ENCODE results near the gene NUBP2. TPM values are rescaled to one million over a fixed set of nuclear protein-coding genes. Genes with fewer than 3 reads are reported as not detected.

NUBP2 gene
- total and polyA plus RNA-seq, 2 donors (not counting 1 experiment from before 2014, with no cell fraction given) = 13.5 to 43.6 TPM

DNA sequence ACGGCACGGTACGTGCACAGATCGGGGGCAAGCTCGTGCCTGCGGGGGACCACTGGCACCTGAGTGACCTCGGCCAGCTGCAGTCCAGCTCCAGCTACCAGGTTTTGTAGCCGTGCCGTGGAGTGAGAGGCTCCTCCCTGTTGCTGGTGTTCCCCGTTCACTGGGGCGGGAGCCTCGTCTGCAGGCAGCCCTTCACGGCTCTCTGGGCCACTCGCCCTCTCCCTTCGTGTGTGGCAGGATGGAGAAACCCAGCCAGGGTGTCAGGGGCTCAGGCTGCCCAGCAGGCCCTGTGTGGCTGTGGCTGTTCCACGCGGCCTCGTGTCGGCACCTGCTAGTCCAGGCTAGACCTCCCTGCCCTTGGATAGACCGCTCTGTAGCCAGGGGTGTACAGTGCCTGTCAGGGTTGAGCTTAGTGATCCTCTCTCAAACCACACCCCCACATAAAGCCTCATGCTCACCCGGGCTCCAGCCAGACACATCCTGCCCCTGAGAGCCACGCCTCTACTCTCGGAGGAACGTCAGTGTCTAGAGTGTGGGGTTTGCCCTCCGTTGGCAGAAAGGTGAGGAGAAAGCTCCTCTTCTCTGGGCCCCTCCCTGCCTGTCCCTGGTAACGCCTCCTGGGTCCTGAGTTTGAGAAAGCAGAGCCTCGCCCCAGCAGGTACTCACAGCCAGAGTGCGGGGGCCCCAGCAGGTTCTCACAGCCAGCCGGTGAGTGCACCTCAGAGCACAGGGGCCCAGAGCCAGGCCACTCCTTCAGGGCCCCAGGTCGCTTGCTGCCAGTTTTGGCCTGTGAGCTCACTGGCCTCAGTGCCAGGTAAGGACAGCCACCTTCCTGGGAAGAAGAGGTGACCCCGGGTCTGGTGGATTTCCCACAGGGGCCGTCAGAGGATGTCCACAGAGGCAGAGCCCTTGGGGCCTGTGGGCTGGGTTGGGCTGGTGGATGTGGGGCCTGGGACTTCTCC is 39.1 kb upstream of the NUBP2 start:
- H2AFZ ChIP-seq (ENCODE audit: low read length) = no peak overlapping the region
- H3K9me3 ChIP-seq (ENCODE audit: control insufficient read depth, insufficient read depth, low read depth, low read length) = peaks cover 2% of the 10 kb centered on the region
- DNase-seq (ENCODE audit: low read depth in 2 of 2) = no peak
- no peak overlapping the region for H3K4me3 ChIP-seq (replicated peaks in 1 of 4; ENCODE audit: control extremely low read depth in 1 of 4, insufficient read depth in 1 of 4, low read depth in 3 of 4, low read length in 4 of 4)
- no peaks in the 10 kb centered on the region for H3K4me1 ChIP-seq (ENCODE audit: control insufficient read depth, extremely low read depth, insufficient read depth, low read length)
- H4K20me1 ChIP-seq (ENCODE audit: control insufficient read depth, extremely low read depth, insufficient read depth, low read length) = no peaks in the 10 kb centered on the region
- peaks cover 17% of the 10 kb centered on the region for H3K36me3 ChIP-seq (ENCODE audit: control insufficient read depth, insufficient read depth, low read length)
- no peaks in the 10 kb centered on the region for H3K27me3 ChIP-seq (ENCODE audit: control insufficient read depth, insufficient read depth, low read length)
- H3K9ac ChIP-seq (ENCODE audit: insufficient read depth, low read length) = no peak overlapping the region
- no peak overlapping the region for H3K27ac ChIP-seq (ENCODE audit: insufficient read depth, low read length)
- TF ChIP-seq EZH2 (IDR thresholded peaks at IDR 0.05; ENCODE audit: low read length, missing control alignments) = no peak
- TF ChIP-seq, protein P1, sequence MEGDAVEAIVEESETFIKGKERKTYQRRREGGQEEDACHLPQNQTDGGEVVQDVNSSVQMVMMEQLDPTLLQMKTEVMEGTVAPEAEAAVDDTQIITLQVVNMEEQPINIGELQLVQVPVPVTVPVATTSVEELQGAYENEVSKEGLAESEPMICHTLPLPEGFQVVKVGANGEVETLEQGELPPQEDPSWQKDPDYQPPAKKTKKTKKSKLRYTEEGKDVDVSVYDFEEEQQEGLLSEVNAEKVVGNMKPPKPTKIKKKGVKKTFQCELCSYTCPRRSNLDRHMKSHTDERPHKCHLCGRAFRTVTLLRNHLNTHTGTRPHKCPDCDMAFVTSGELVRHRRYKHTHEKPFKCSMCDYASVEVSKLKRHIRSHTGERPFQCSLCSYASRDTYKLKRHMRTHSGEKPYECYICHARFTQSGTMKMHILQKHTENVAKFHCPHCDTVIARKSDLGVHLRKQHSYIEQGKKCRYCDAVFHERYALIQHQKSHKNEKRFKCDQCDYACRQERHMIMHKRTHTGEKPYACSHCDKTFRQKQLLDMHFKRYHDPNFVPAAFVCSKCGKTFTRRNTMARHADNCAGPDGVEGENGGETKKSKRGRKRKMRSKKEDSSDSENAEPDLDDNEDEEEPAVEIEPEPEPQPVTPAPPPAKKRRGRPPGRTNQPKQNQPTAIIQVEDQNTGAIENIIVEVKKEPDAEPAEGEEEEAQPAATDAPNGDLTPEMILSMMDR (conservative IDR thresholded peaks at IDR 0.05 in 1 of 2, IDR thresholded peaks at IDR 0.05 in 1 of 2; ENCODE audit: low read depth in 1 of 2, low read length in 2 of 2) = no peak
- no peak overlapping the region for H3K4me2 ChIP-seq (ENCODE audit: extremely low read depth, insufficient read depth, low read length)
- no peaks in the 10 kb centered on the region for H3K79me2 ChIP-seq (ENCODE audit: control insufficient read depth, insufficient read depth, low read length)

- TF ChIP-seq EZH2 (IDR thresholded peaks at IDR 0.05; ENCODE audit: low read length, missing control alignments) = no peak
- TF ChIP-seq, protein P1 (conservative IDR thresholded peaks at IDR 0.05 in 1 of 2, IDR thresholded peaks at IDR 0.05 in 1 of 2; ENCODE audit: low read depth in 1 of 2, low read length in 2 of 2) = no peak
These were observed 38.4 kb upstream of the NUBP2 start for GRCh38 chr16:1744338-1744840.

DNA sequence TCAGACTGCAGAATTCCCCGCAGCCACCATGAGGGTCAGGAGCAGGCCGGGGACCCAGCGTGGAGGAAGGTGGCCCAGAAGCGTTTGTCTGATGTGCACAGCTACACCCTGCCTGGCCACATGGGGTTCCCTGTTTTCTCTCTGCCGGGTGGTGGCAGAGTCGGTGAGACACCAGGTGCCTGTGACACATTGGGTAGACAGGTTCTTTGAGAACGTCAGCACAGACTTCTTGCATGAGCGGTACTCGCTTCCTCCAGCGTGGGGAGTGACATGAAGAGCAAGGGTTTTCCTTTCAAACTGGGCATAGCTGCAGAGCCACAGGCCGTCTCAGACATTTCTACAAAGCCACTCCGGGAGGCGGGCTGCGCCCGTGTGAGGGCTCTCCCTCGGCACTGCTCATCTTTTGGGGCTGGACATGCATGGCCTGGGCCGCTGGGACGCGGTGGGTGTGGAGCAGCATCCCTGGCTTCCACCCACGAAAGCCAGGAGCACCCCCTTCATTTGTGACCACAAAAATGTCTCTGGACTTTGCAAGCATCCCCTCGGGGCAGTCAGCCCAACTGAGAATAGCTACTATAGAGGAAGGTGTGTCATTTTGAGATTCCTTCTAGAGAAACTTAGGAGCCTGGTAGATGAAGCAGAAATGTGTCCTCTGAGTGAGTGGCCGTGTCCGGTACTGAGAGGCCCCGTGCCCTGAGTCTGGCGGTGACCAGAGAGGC is 37.4 kb upstream of the NUBP2 start:
- Histone ChIP-seq H3K4me3 (replicated peaks in 1 of 4; ENCODE audit: control extremely low read depth in 1 of 4, insufficient read depth in 1 of 4, low read depth in 3 of 4, low read length in 4 of 4) (no peak overlapping the region), H3K27ac (ENCODE audit: insufficient read depth, low read length) (no peak overlapping the region), H3K79me2 (ENCODE audit: control insufficient read depth, insufficient read depth, low read length) (no peaks in the 10 kb centered on the region), H3K9me3 (ENCODE audit: control insufficient read depth, insufficient read depth, low read depth, low read length) (no peaks in the 10 kb centered on the region), H3K27me3 (ENCODE audit: control insufficient read depth, insufficient read depth, low read length) (no peaks in the 10 kb centered on the region), H3K4me2 (ENCODE audit: extremely low read depth, insufficient read depth, low read length) (no peak overlapping the region), H2AFZ (ENCODE audit: low read length) (no peak overlapping the region), H3K36me3 (ENCODE audit: control insufficient read depth, insufficient read depth, low read length) (peaks cover 21% of the 10 kb centered on the region), H4K20me1 (ENCODE audit: control insufficient read depth, extremely low read depth, insufficient read depth, low read length) (no peaks in the 10 kb centered on the region), H3K9ac (ENCODE audit: insufficient read depth, low read length) (no peak overlapping the region), H3K4me1 (ENCODE audit: control insufficient read depth, extremely low read depth, insufficient read depth, low read length) (no peaks in the 10 kb centered on the region)
- DNase-seq (ENCODE audit: low read depth in 2 of 2) = peak in 1 of 2 donors; percentile 93
- TF ChIP-seq, protein P1 (conservative IDR thresholded peaks at IDR 0.05 in 1 of 2, IDR thresholded peaks at IDR 0.05 in 1 of 2; ENCODE audit: low read depth in 1 of 2, low read length in 2 of 2) = no peak
- TF ChIP-seq EZH2 (IDR thresholded peaks at IDR 0.05; ENCODE audit: low read length, missing control alignments) = no peak

More at GRCh38 chr16:1744338-1744840, 38.4 kb upstream of the NUBP2 start:
- no peak overlapping the region for H3K4me2 ChIP-seq (ENCODE audit: extremely low read depth, insufficient read depth, low read length)
- no peak overlapping the region for H3K9ac ChIP-seq (ENCODE audit: insufficient read depth, low read length)
- H3K79me2 ChIP-seq (ENCODE audit: control insufficient read depth, insufficient read depth, low read length) = no peaks in the 10 kb centered on the region
- no peak overlapping the region for H2AFZ ChIP-seq (ENCODE audit: low read length)
- no peak overlapping the region for H3K27ac ChIP-seq (ENCODE audit: insufficient read depth, low read length)
- no peak overlapping the region for H3K4me3 ChIP-seq (replicated peaks in 1 of 4; ENCODE audit: control extremely low read depth in 1 of 4, insufficient read depth in 1 of 4, low read depth in 3 of 4, low read length in 4 of 4)
- H3K4me1 ChIP-seq (ENCODE audit: control insufficient read depth, extremely low read depth, insufficient read depth, low read length) = no peaks in the 10 kb centered on the region
- H3K9me3 ChIP-seq (ENCODE audit: control insufficient read depth, insufficient read depth, low read depth, low read length) = no peaks in the 10 kb centered on the region
- no peaks in the 10 kb centered on the region for H4K20me1 ChIP-seq (ENCODE audit: control insufficient read depth, extremely low read depth, insufficient read depth, low read length)
- H3K27me3 ChIP-seq (ENCODE audit: control insufficient read depth, insufficient read depth, low read length) = no peaks in the 10 kb centered on the region
- no peak for DNase-seq (ENCODE audit: low read depth in 2 of 2)
- H3K36me3 ChIP-seq (ENCODE audit: control insufficient read depth, insufficient read depth, low read length) = peaks cover 17% of the 10 kb centered on the region

All from fibroblast of lung (primary cell).